K562 (cell line): ENCODE results near the gene GALNT18. TPM values are rescaled to one million over a fixed set of nuclear protein-coding genes. Genes with fewer than 3 reads are reported as not detected.

Source experiments
- ATF7 ChIP-seq: fragments of 450-650 bp; IDR thresholded peaks from 2 replicates; pipeline ENCODE4 v1.7.1; 2014; ENCODE audit warnings: mild to moderate bottlenecking, moderate library complexity
- CEBPG ChIP-seq, 3 experiments: fragments of 200-800 bp in 1 of 3; sonication (Bioruptor generic) in 1 of 3; sonication (generic) in 1 of 3; formaldehyde crosslinking in 1 of 3; IDR thresholded peaks in 2 of 3; conservative IDR thresholded peaks in 1 of 3; 2 replicates each; pipeline versions ENCODE4 v1.6.1 to v1.8.0; 2016 to 2022; ENCODE audit warnings: missing compliant biosample characterization in 2 of 3, missing genetic modification characterization in 2 of 3, mild to moderate bottlenecking in 1 of 3, missing genetic modification reagents in 1 of 3
- CREB1 ChIP-seq, 2 experiments: sonication (generic) in 1 of 2; formaldehyde crosslinking in 1 of 2; IDR thresholded peaks; 2 replicates each; pipeline versions ENCODE4 v1.6.1 to v1.8.0; 2012 to 2022; ENCODE audit warnings: inconsistent platforms in 1 of 2, mild to moderate bottlenecking in 1 of 2, missing genetic modification reagents in 1 of 2, moderate library complexity in 1 of 2
- EHMT2 ChIP-seq: fragments of 450-650 bp; IDR thresholded peaks from 2 replicates; pipeline ENCODE4 v1.6.1; 2018; ENCODE audit warnings: antibody characterized with exemption
- GABPB1 ChIP-seq: sonication (generic); formaldehyde crosslinking; IDR thresholded peaks from 2 replicates; pipeline ENCODE4 v1.8.0; 2022; ENCODE audit warnings: mild to moderate bottlenecking, missing genetic modification reagents
- HDAC6 ChIP-seq: IDR thresholded peaks from 2 replicates; pipeline ENCODE4 v1.6.1; 2012; ENCODE audit warnings: low read depth, mild to moderate bottlenecking, control low read depth, inconsistent platforms, low read length, moderate library complexity
- MTF1 ChIP-seq: fragments of 250-450 bp; sonication (Bioruptor Pico); IDR thresholded peaks from 2 replicates; pipeline ENCODE4 v1.9.0; 2021; ENCODE audit warnings: moderate library complexity, mild to moderate bottlenecking, inconsistent platforms, borderline replicate concordance
- POLR2H ChIP-seq: IDR thresholded peaks from 2 replicates; pipeline ENCODE4 v1.6.1; 2016; ENCODE audit warnings: missing genetic modification characterization, low read depth, mild to moderate bottlenecking, control low read depth, missing compliant biosample characterization, moderate library complexity
- PREB ChIP-seq: sonication (generic); formaldehyde crosslinking; IDR thresholded peaks from 2 replicates; pipeline ENCODE4 v1.8.1; 2023; ENCODE audit warnings: mild to moderate bottlenecking, missing genetic modification reagents
- TSHZ1 ChIP-seq: fragments of 250-450 bp; sonication (Bioruptor Pico); IDR thresholded peaks from 2 replicates; pipeline ENCODE4 v1.4.0; 2020; ENCODE audit warnings: mild to moderate bottlenecking, moderate library complexity
- ZEB2 ChIP-seq: fragments of 450-650 bp; IDR thresholded peaks from 2 replicates; pipeline ENCODE4 v1.6.1; 2016
- ZFP36 ChIP-seq: fragments of 150-350 bp; IDR thresholded peaks from 2 replicates; pipeline ENCODE4 v1.6.1; 2018; ENCODE audit warnings: low read length, low read depth; ENCODE audit not compliant: partially characterized antibody
- ZNF174 ChIP-seq: fragments of 250-450 bp; sonication (Bioruptor Pico); IDR thresholded peaks from 2 replicates; pipeline ENCODE4 v1.4.0; 2020; ENCODE audit warnings: mild to moderate bottlenecking
- ZNF445 ChIP-seq: fragments of 250-450 bp; sonication (Bioruptor Pico); IDR thresholded peaks from 2 replicates; pipeline ENCODE4 v1.4.0; 2020; ENCODE audit warnings: low read depth, mild to moderate bottlenecking, moderate library complexity
- polyA plus RNA-seq, 8 experiments: library from polyadenylated mRNA; depleted of rRNA in 4 of 8; stranded (reverse) in 5 of 8; unstranded in 3 of 8; fragments of >200 nt; fragmentation: Nextera tagmentation in 2 of 8; fragmentation: Illumina TruSeq in 1 of 8; extraction: Ambion mirVana in 2 of 8; extraction: Trizol in 1 of 8; gene quantifications; 2 replicates each; pipeline versions ENCODE4 v1.2.1 to v1.2.3, GENCODE V29; 2011 to 2014; ENCODE audit warnings: inconsistent platforms in 1 of 8, missing spikeins in 1 of 8
- total RNA-seq, 7 experiments: library from RNA; depleted of rRNA in 6 of 7; stranded (reverse); fragments of >200 nt in 6 of 7; fragmentation: Illumina TruSeq in 2 of 7; extraction: Trizol in 2 of 7; gene quantifications; 2 replicates each; pipeline versions ENCODE4 v1.2.1 to v1.2.3, GENCODE V29; 2011 to 2021; ENCODE audit warnings: low replicate concordance in 1 of 7
- TF ChIP-seq, protein P1 (sequence below): sonication (generic); formaldehyde crosslinking; IDR thresholded peaks from 2 replicates; pipeline ENCODE4 v1.8.1; 2022; ENCODE audit warnings: missing genetic modification reagents
- TF ChIP-seq, protein P2 (sequence below): fragments of 200-800 bp; sonication (Bioruptor generic); IDR thresholded peaks from 2 replicates; pipeline ENCODE4 v1.6.1; 2016; ENCODE audit warnings: missing genetic modification characterization, missing compliant biosample characterization

The GALNT18 gene
- total and polyA plus RNA-seq, 9 of the 15 experiments (the other 6 are each of a cell fraction or from before 2014, with no cell fraction given): not detected

DNA sequence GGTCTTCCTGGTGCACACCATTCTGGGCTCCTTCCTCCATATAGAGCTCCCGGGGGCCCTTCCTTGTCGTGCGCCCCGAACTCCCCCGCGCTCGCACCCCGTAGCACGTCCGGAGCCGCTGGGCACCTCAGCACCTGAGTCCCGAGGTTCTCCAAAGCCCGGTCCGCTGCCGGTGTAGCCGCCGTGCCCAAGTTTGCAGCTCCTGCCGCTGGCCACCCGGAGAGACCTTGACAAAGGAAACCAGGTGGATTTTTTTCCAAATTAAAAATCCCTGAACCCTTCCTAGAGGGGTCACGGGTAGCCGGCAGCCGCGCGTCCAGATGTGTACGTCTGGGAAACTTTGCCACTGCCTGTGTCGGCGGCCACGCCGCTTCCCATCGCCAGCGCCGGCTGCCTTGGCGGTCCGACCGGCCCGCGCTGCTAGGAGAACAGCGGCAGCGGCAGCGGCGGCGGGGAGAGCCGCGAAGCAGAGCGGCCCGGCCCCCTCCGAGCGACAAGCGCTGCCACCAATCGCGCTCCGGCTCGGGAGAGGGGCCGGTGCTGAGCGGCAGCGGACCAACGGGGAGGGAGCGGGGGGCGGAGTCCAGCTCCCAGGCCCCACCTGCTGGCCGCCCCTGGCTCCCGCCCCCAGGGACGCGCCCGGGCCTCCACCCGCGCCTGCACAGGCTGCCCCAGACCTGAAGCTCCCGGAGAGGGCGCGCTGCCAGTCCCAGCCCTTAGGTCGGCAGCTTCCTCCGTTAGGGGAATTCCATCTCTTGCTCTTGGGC is at the start of gene GALNT18 (continued):
- TF ChIP-seq TSHZ1 (CRISPR knock-in tag) (no peak), EHMT2 (no peak), ZNF174 (CRISPR knock-in tag) (no peak), POLR2H (tag) (no peak), ZFP36 (no peak), ZEB2 (no peak), CREB1 (IDR thresholded peaks at IDR 0.05) (no peak), CREB1 (CRISPR knock-in tag; IDR thresholded peaks at IDR 0.05) (no peak), MTF1 (CRISPR knock-in tag) (no peak), HDAC6 (no peak), ATF7 (peak; percentile 36), ZNF445 (CRISPR knock-in tag) (no peak), CEBPG (CRISPR knock-in tag; IDR thresholded peaks at IDR 0.05) (no peak), CEBPG (tag; conservative IDR thresholded peaks at IDR 0.05 in 1 of 2, IDR thresholded peaks at IDR 0.05 in 1 of 2) (no peak), PREB (CRISPR knock-in tag) (no peak), GABPB1 (CRISPR knock-in tag) (no peak)
- TF ChIP-seq, protein P1, sequence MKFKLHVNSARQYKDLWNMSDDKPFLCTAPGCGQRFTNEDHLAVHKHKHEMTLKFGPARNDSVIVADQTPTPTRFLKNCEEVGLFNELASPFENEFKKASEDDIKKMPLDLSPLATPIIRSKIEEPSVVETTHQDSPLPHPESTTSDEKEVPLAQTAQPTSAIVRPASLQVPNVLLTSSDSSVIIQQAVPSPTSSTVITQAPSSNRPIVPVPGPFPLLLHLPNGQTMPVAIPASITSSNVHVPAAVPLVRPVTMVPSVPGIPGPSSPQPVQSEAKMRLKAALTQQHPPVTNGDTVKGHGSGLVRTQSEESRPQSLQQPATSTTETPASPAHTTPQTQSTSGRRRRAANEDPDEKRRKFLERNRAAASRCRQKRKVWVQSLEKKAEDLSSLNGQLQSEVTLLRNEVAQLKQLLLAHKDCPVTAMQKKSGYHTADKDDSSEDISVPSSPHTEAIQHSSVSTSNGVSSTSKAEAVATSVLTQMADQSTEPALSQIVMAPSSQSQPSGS (CRISPR knock-in tag): no peak
- TF ChIP-seq, protein P2, sequence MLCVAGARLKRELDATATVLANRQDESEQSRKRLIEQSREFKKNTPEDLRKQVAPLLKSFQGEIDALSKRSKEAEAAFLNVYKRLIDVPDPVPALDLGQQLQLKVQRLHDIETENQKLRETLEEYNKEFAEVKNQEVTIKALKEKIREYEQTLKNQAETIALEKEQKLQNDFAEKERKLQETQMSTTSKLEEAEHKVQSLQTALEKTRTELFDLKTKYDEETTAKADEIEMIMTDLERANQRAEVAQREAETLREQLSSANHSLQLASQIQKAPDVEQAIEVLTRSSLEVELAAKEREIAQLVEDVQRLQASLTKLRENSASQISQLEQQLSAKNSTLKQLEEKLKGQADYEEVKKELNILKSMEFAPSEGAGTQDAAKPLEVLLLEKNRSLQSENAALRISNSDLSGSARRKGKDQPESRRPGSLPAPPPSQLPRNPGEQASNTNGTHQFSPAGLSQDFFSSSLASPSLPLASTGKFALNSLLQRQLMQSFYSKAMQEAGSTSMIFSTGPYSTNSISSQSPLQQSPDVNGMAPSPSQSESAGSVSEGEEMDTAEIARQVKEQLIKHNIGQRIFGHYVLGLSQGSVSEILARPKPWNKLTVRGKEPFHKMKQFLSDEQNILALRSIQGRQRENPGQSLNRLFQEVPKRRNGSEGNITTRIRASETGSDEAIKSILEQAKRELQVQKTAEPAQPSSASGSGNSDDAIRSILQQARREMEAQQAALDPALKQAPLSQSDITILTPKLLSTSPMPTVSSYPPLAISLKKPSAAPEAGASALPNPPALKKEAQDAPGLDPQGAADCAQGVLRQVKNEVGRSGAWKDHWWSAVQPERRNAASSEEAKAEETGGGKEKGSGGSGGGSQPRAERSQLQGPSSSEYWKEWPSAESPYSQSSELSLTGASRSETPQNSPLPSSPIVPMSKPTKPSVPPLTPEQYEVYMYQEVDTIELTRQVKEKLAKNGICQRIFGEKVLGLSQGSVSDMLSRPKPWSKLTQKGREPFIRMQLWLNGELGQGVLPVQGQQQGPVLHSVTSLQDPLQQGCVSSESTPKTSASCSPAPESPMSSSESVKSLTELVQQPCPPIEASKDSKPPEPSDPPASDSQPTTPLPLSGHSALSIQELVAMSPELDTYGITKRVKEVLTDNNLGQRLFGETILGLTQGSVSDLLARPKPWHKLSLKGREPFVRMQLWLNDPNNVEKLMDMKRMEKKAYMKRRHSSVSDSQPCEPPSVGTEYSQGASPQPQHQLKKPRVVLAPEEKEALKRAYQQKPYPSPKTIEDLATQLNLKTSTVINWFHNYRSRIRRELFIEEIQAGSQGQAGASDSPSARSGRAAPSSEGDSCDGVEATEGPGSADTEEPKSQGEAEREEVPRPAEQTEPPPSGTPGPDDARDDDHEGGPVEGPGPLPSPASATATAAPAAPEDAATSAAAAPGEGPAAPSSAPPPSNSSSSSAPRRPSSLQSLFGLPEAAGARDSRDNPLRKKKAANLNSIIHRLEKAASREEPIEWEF (CRISPR knock-in tag): no peak
